Hematopoietic multipotent progenitor cell treated with erythropoietin and hydrocortisone succinate and interleukin-3 and kit ligand, for 8 days (in vitro differentiated cells): ENCODE results near the gene AIFM1.

ENCODE experiments used
- DNase-seq: peaks from one replicate; pipeline ENCODE4 v3.0.0-alpha.2; 2015

AIFM1 gene

GRCh38 chrX:130170752-130171445 is 5.3 kb upstream of the AIFM1 start:
- DNase-seq = peak; percentile 86

- DNase-seq = no peak
Observed at GRCh38 chrX:130167040-130167439, 1.4 kb upstream of the AIFM1 start.

- no peak for DNase-seq
Observed at GRCh38 chrX:130166503-130166777, 799 bp upstream of the AIFM1 start.

- no peak for DNase-seq
Observed at GRCh38 chrX:130165181-130165702, 399 bp downstream of the AIFM1 start.

GRCh38 chrX:130163398-130163797 is 2.2 kb downstream of the AIFM1 start:
- DNase-seq = no peak

GRCh38 chrX:130162094-130162735 is 3.4 kb downstream of the AIFM1 start:
- no peak for DNase-seq

GRCh38 chrX:130159776-130160175 is 5.9 kb downstream of the AIFM1 start:
- no peak for DNase-seq

GRCh38 chrX:130158311-130158710 is 7.3 kb downstream of the AIFM1 start:
- no peak for DNase-seq

GRCh38 chrX:130155564-130155963 is 10.1 kb downstream of the AIFM1 start:
- no peak for DNase-seq

- DNase-seq = no peak
Observed at GRCh38 chrX:130147631-130148030, 18.0 kb downstream of the AIFM1 start.

GRCh38 chrX:130145123-130145522 is 20.5 kb downstream of the AIFM1 start:
- DNase-seq = no peak

- peak; percentile 7 for DNase-seq
Observed at GRCh38 chrX:130144509-130144908, 21.1 kb downstream of the AIFM1 start.

- DNase-seq = peak; percentile 13
Observed at GRCh38 chrX:130139474-130140201, 26.0 kb downstream of the AIFM1 start.

- DNase-seq = no peak
Observed at GRCh38 chrX:130136961-130137360, 28.7 kb downstream of the AIFM1 start.

GRCh38 chrX:130136496-130136895 is 29.1 kb downstream of the AIFM1 start:
- no peak for DNase-seq

GRCh38 chrX:130130990-130131389 is 34.7 kb downstream of the AIFM1 start:
- no peak for DNase-seq

- peak; percentile 32 for DNase-seq
Observed at GRCh38 chrX:130125091-130125874, 40.4 kb downstream of the AIFM1 start.

- DNase-seq = no peak
Observed at GRCh38 chrX:130124577-130124976, 41.1 kb downstream of the AIFM1 start.

- no peak for DNase-seq
Observed at GRCh38 chrX:130121505-130121800, 44.2 kb downstream of the AIFM1 start.

GRCh38 chrX:130120746-130121504 is 44.7 kb downstream of the AIFM1 start:
- peak; percentile 74 for DNase-seq

GRCh38 chrX:130120321-130120731 is 45.3 kb downstream of the AIFM1 start:
- no peak for DNase-seq

GRCh38 chrX:130119312-130119898 is 46.2 kb downstream of the AIFM1 start:
- DNase-seq = no peak
